GM19468 (cell line): Measurements from ENCODE around the gene FRMD4A.

Source experiments
- ATAC-seq: cut with Tn5 transposase; IDR thresholded peaks from one replicate; pipeline ENCODE4 v1.9.1; 2021; ENCODE audit warnings: mild to moderate bottlenecking, moderate library complexity, moderate number of reproducible peaks; ENCODE audit not compliant: unreplicated experiment; ENCODE audit errors: extremely low read depth

The FRMD4A gene

DNA sequence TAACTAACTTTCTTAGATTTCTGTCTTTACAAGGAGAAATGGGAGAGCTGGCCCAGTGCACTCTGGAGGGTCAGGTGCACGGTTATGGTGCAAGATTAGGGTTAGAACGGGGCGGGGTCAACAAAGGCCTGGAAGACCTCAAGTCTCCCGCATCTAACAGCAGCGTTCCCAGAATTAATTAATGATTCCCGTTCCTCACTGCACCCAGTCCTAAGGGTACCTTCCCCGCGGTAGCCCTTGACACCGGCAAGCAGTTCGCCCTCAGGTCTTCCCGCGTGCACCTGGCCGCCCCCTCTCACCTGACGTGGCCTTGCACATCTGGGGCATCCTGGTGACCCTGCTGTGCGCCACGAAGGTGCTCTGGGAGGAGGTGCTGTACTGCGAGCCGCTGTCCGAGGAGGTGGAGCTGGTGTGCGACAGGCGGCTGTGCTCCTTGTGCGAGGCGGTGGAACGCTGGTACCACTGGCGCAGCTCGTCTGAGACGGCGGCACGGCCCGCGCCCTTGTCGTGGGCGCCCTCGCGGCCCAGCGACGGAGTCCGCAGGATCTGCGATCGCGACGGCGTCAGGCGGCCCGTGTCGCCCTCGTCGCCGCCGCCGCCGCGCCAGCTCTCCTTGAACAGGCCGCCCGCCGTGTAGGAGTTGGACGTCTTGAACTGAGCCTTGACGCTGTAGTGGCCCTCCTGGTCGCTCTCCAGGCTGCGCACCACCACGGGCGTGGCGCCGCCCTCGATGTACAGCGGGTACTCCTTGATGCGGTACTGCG, 674.2 kb downstream of the FRMD4A start:
- no peak for ATAC-seq

DNA sequence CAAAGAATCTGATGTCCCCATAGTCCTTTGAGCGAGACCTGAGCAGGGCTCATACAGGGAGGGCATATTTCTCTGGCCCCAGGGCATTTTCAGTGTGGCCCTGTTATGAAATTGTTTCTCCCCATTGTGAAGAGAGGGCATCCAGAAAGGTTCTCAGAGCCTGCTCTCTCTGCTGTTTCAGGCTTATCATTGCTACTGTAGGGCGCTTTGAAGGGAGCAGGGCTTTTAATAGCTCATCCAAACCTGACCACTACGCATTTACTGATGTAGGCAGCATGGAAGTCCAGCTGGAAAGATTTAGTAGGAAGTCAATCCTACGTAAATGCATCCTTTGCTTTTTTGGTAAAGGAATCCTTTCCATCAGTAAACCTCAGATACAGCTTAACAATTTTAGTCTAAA, 675.9 kb downstream of the FRMD4A start:
- ATAC-seq = no peak

GRCh38 chr10:13654118-13654830, 676.5 kb downstream of the FRMD4A start:
- ATAC-seq = no peak

GRCh38 chr10:13652860-13653259, 677.9 kb downstream of the FRMD4A start:
- no peak for ATAC-seq

- ATAC-seq = no peak
Measured at GRCh38 chr10:13651969-13652720, 678.6 kb downstream of the FRMD4A start.

DNA sequence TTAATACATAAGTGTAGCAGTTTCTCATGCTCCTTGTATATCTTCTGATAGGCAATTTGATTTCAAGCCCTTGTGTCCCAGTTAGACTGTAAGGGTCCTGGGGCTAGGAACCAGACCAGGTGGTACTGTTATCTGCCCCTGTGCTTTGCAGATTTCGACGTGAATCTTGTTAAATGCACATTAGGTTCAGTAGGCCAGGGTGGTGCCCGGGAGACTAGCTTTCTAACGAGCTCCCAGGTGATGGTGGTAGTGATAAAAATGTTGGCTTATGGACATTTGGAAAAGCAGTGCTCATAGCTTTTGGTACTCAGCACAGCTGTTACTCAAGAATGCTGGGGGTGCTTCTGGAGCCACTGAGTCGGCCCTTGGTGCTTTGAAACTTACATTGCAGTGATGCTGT, 679.8 kb downstream of the FRMD4A start:
- no peak for ATAC-seq

DNA sequence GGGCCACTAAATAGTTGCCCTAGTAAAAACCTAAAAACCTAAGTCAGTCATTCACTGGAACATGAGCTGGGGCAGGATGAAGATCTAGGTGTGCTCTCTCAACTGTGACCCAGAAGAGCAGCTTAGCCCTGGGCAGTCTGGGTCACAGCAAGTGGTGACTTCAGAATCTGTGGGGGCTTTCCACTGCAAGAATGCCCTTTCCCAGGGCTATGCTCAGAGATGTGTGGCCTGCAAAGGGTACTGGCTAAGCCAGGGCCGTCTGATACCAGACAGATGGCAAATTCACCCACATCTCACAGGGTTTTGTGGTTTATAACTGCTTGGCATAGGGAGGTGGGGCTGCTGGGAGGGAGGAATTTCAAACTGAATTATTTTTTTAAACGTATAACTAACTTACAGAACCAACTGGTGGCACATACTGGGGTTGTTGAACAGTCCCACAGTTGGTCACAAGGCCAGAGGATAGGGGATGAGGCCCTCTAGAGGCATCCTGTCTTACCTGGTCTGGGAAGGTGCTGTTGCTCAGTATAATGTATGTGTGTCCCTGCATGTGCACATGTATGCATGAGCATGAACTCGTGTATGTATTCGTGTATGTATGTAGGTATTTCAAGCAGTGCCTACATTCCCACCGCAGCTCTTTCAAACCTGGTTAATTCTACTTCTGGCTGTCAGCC, 680.7 kb downstream of the FRMD4A start:
- no peak for ATAC-seq

- ATAC-seq = no peak
Measured at GRCh38 chr10:13648425-13648824, 682.3 kb downstream of the FRMD4A start.

DNA sequence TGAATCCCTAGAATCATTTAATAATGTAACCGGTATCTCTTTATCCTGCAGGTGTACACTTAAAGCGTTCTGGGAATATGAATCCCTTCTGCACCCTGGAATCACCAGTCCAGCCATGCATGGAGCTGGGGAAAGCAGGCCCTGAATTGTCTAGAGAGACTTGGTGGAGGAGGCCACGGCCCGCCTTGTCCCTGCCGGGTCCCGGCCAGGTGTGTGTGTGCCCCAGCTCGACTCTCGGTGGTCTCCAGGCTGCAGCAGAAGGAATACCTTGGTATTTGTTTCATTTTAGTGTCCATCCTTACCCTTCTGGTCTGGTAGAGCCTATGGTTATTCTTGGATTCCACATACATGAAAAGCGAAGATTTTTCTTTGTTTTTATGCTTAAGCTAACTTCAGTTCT, 685.9 kb downstream of the FRMD4A start:
- no peak for ATAC-seq

DNA sequence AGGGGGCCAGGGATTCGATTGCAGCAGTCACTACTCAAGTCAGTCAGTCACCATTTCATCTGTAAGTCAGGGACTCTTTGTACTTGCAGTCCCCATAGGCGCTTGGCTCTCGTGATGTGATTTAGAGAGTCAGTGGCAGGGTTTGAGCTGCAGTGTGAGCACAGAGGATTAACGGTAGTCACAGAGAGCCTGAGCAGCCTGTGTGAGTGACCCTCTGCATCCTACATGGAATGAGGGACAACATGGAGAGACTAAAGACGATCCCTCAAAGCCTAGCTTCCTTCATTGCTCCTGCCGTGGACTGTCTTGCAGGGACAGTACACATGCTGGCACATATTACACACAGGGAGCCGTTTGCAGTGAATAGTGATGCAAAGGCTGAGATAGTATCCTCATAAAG, 687.7 kb downstream of the FRMD4A start:
- ATAC-seq = no peak

DNA sequence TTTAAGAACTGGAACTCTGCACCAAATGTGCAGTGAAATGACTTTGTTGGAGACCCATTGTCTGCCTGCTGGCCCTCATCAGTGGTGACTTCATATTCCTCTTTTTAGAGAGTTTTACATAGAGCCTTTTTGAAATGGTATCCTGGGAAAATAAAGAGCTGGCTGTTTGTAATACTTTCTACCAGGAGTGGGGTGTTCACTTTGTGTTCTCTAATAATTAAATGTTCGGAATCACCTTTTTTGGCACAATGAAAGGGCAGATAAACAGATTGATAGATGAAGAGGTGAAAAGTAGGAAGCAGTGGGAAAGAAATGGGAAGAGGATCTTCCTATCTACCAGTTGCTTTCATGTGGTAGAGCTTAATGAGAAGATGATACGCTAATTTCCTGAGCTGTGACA, 688.4 kb downstream of the FRMD4A start:
- ATAC-seq = no peak

DNA sequence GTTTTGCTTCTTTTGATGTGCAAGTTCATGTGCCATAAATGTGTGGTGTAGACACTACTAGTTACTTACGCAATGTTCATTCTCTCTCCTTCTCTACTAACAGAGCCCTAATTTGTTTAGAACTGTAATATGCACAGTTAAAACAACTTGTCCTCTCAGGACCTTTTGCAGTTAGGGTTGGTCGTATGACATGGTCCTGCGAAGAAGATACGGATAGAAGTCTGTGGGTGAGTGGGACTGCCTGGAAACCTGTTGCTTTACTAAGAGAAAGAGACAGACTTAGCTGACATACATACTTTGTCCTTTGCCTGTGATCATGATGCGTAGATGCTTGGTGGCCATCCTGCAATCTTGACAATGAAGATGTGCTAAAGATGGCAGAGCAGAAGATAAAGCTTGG, 692.8 kb downstream of the FRMD4A start:
- ATAC-seq = no peak

DNA sequence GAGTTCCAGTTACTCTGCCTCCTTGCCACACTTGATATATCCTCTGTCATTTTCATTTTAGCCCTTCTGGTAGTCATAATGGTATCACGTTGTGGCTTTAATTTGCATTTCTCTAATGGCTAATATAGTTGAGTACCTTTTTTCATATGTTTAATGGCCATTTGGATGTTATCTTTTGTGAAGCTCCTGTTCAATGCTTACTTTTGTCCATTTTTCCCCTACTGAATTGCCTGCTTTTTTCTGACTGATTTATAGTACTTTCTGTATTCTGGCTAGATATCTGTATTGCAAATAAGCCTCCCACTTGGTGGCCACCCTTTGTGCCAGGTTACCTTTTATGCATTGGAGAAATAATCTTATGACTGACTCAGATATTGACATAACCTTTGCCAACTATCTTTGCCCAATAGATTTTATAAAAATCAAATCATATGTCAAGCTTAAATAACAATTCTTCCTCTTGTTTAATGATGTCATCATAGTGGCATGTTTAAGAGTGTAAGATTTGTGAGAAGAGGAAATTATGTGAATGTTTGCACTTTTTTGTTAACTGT, 693.3 kb downstream of the FRMD4A start:
- ATAC-seq = no peak

GRCh38 chr10:13636776-13637175, 693.9 kb downstream of the FRMD4A start:
- no peak for ATAC-seq

- ATAC-seq = no peak
Measured at GRCh38 chr10:13634207-13634606, 696.5 kb downstream of the FRMD4A start.

GRCh38 chr10:13633689-13634088, 697.0 kb downstream of the FRMD4A start:
- no peak for ATAC-seq

- no peak for ATAC-seq
Measured at GRCh38 chr10:13632884-13633440, 697.8 kb downstream of the FRMD4A start.

DNA sequence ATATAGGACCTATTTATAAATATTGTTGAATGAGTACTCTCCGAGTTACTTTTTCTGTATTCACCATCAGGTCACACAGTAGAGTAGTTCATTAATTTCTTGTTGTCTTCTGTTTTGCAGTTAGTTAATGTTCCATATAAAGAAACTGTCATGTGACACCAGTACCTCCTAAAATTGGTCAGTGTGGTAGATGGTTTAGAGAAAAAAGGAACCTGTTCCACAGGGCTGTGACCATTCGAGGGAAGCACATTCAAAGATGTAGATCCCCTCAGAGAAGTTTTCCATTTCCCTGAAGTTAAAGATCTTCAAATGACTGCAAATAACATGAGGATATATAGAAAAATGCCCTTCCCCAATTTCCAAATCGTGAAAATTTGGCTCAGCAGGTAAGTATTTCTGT, 698.3 kb downstream of the FRMD4A start:
- ATAC-seq = no peak

DNA sequence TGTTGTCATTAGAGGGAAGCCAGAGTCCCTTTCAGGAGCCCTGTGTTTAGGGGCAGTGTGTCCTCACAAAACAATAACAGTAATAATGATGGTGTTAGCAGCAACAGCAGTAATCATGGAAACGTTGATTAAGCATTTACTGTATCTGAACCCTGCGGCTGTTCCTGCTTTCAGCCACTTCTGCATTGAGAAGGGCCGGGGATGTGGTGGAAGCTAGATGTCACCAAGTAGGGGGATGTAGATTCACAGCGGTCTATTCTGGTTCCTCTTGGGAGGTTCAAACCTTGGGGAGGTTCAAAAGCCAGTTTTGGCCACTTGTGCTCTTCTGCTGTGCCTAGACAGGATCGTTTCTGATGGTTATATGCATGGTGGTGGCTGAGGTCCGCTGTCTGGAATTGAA, 699.1 kb downstream of the FRMD4A start:
- ATAC-seq = no peak

DNA sequence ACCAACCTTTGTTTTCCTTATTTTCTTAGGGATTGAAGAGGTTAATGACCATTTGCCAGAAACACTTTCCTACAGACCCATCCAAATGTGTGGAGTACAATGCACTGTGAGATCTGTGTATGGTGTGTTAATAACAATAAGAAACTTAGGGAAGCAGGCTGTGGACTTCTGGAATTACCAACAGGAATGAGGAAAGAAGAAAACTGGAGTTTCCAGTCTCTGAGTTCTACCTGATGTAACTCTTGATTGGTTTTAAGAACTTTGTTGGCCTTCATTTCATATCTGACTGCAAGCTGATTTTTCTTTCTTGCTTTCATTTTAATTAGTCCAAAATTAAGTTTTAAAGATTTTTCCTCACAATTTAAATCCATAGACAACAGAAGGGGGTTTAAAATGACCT, 700.5 kb downstream of the FRMD4A start:
- ATAC-seq = no peak
